Activated B cell treated with CpG ODN at 0.5 μM for 24 hours (primary cell): ENCODE results near the gene NAGA. TPM values are rescaled to one million over a fixed set of nuclear protein-coding genes. Genes with fewer than 3 reads are reported as not detected.
"Not testable (repeated sequence)": the region's sequence is repeated elsewhere in the genome, so short reads cannot be mapped to it uniquely, and the experiment has no call there.

Experiments
- ATAC-seq: fragments of 200-7000 bp; cut with Tn5 transposase; one replicate; pipeline ENCODE4 v1.10.0; 2021; ENCODE audit warnings: low read depth, mild to moderate bottlenecking, moderate library complexity
- CTCF ChIA-PET: fragments of 350-600 bp; sonication (Branson Sonifier 250); formaldehyde crosslinking; loops from one replicate; lab custom pipeline; 2021; ENCODE audit warnings: antibody characterized with exemption; lab: Charles Lee
- POLR2A ChIA-PET: fragments of 350-600 bp; sonication (Branson Sonifier 250); formaldehyde crosslinking; loops from one replicate; lab custom pipeline; 2021; ENCODE audit warnings: antibody characterized with exemption; lab: Charles Lee
- DNase-seq: peaks from one replicate; pipeline ENCODE4 v3.0.0; 2022
- H3K27ac Mint-ChIP-seq: one replicate; pipeline ENCODE4 v1.8.0; 2020; ENCODE audit warnings: mixed read lengths
- H3K27me3 Mint-ChIP-seq: one replicate; pipeline ENCODE4 v1.8.0; 2021; ENCODE audit warnings: mixed read lengths
- H3K36me3 Mint-ChIP-seq: one replicate; pipeline ENCODE4 v1.8.0; 2021; ENCODE audit warnings: low read depth, mixed read lengths
- H3K4me1 Mint-ChIP-seq: one replicate; pipeline ENCODE4 v1.8.0; 2021; ENCODE audit warnings: mixed read lengths
- H3K4me3 Mint-ChIP-seq: one replicate; pipeline ENCODE4 v1.8.0; 2020; ENCODE audit warnings: mild to moderate bottlenecking, mixed read lengths
- H3K9me3 Mint-ChIP-seq: one replicate; pipeline ENCODE4 v1.8.0; 2020; ENCODE audit warnings: mixed read lengths
- CTCF ChIP-seq: fragments of 200-600 bp; IDR thresholded peaks from one replicate; pipeline ENCODE4 v1.8.0; 2022; ENCODE audit warnings: antibody characterized with exemption, mild to moderate bottlenecking
- intact Hi-C: fragments of 100-400 bp; cut with micrococcal nuclease; formaldehyde crosslinking; loops from one replicate; pipeline ENCODE4 v1.15.1; 2024
- total RNA-seq: library from RNA; stranded (reverse); gene quantifications from 2 replicates; pipeline ENCODE4 v1.2.3, GENCODE V29; 2022

NAGA gene
- total RNA-seq, 1 donor from 2014 or later: 26.8 TPM

GRCh38 chr22:42072606-42073330 lies 2.2 kb upstream of the NAGA start:
- peak overlapping the region; percentile 18 for H3K27ac Mint-ChIP-seq
- H3K4me3 Mint-ChIP-seq: peak overlapping the region; percentile 75
- peaks cover 5% of the 10 kb centered on the region for H3K36me3 Mint-ChIP-seq
- peaks cover 32% of the 10 kb centered on the region for H3K4me1 Mint-ChIP-seq
- ATAC-seq: no peak
- H3K27me3 Mint-ChIP-seq: no peaks in the 10 kb centered on the region
- no peak for DNase-seq
- ChIA-PET POLR2A (interaction anchor here (0.5 kb wide), 1 partner anchor 784 kb away, joined by 3 read pairs; no protein-coding TSS in a partner anchor), CTCF (no interaction called here)
- no peak for TF ChIP-seq CTCF
- intact Hi-C loops: loop anchor here (5.0 kb wide), 1 partner anchor 385 kb away; the partner anchor contains the start of gene SNU13
- H3K9me3 Mint-ChIP-seq: no peaks in the 10 kb centered on the region

- H3K9me3 Mint-ChIP-seq, ATAC-seq, DNase-seq, H3K27me3 Mint-ChIP-seq, CTCF ChIA-PET, H3K27ac Mint-ChIP-seq: not testable (repeated sequence)
- peaks cover 18% of the 10 kb centered on the region for H3K36me3 Mint-ChIP-seq
- H3K4me1 Mint-ChIP-seq: peaks cover 32% of the 10 kb centered on the region
- POLR2A ChIA-PET: interaction anchor here (0.6 to 3.7 kb wide), 5 partner anchors 8 to 104 kb away, joined by 3 to 47 read pairs (median 20); partner anchors contain the start of genes NDUFA6, SMDT1 and WBP2NL
- H3K4me3 Mint-ChIP-seq: peak overlapping the region; percentile 89
- intact Hi-C loops: loop anchor here (2.0 to 5.0 kb wide), 2 partner anchors 105 to 384 kb away; partner anchors contain the start of gene SNU13
These were observed 896 bp upstream of the NAGA start for GRCh38 chr22:42071508-42071907.

- H3K36me3 Mint-ChIP-seq: peaks cover 31% of the 10 kb centered on the region
- H3K27me3 Mint-ChIP-seq: no peaks in the 10 kb centered on the region
- no peak for DNase-seq
- H3K27ac Mint-ChIP-seq: peak overlapping the region; percentile 80
- peaks cover 30% of the 10 kb centered on the region for H3K4me1 Mint-ChIP-seq
- ATAC-seq: peak; percentile 7
- peak overlapping the region; percentile 89 for H3K4me3 Mint-ChIP-seq
- TF ChIP-seq CTCF: no peak
- intact Hi-C loops: loop anchor here (1.0 to 5.0 kb wide), 6 partner anchors 9 to 383 kb away; partner anchors contain the start of genes NDUFA6, SMDT1, SNU13 and WBP2NL
- no peaks in the 10 kb centered on the region for H3K9me3 Mint-ChIP-seq
- CTCF ChIA-PET: interaction anchor here (0.7 to 1.7 kb wide), 3 partner anchors 16 to 37 kb away, joined by 3 to 6 read pairs (median 3); partner anchors contain the start of gene NDUFA6
- POLR2A ChIA-PET: interaction anchor here (0.5 to 3.7 kb wide), 16 partner anchors 10 to 689 kb away, joined by 3 to 47 read pairs (median 5); partner anchors contain the start of genes NDUFA6, SMDT1, SREBF2 and TNFRSF13C
These were observed 653 bp downstream of the NAGA start for GRCh38 chr22:42069801-42070516.

- no peaks in the 10 kb centered on the region for H3K27me3 Mint-ChIP-seq
- H3K36me3 Mint-ChIP-seq: peaks cover 37% of the 10 kb centered on the region
- no peak for TF ChIP-seq CTCF
- no peak for DNase-seq
- no peak for ATAC-seq
- H3K9me3 Mint-ChIP-seq: no peaks in the 10 kb centered on the region
- H3K27ac Mint-ChIP-seq: no peak overlapping the region
- peaks cover 25% of the 10 kb centered on the region for H3K4me1 Mint-ChIP-seq
- POLR2A ChIA-PET: interaction anchor here (0.5 to 3.7 kb wide), 2 partner anchors 12 to 248 kb away, joined by 6 to 47 read pairs; partner anchors contain the start of gene SMDT1
- no peak overlapping the region for H3K4me3 Mint-ChIP-seq
- CTCF ChIA-PET: no interaction called here
- intact Hi-C loops: no loop called here
These were observed 2.3 kb downstream of the NAGA start for GRCh38 chr22:42068291-42068690.

GRCh38 chr22:42067671-42068251 lies 2.9 kb downstream of the NAGA start:
- Mint-ChIP-seq H3K27ac (no peak overlapping the region), H3K4me1 (peaks cover 22% of the 10 kb centered on the region)
- CTCF ChIA-PET: no interaction called here

More at GRCh38 chr22:42067671-42068251, 2.9 kb downstream of the NAGA start:
- intact Hi-C loops: no loop called here
- DNase-seq: no peak
- H3K36me3 Mint-ChIP-seq: peaks cover 42% of the 10 kb centered on the region
- no peak overlapping the region for H3K4me3 Mint-ChIP-seq
- H3K9me3 Mint-ChIP-seq: no peaks in the 10 kb centered on the region
- no peaks in the 10 kb centered on the region for H3K27me3 Mint-ChIP-seq
- no peak for ATAC-seq
- no peak for TF ChIP-seq CTCF
- POLR2A ChIA-PET: interaction anchor here (0.6 kb wide), 1 partner anchor 415 kb away, joined by 5 read pairs; no protein-coding TSS in a partner anchor
